ENCODE measurements around the gene TEX30.
"Not testable (repeated sequence)": the region's sequence is repeated elsewhere in the genome, so short reads cannot be mapped to it uniquely, and the experiment has no call there.

TEX30 gene

GRCh38 chr13:102773441-102774213 lies at the start of gene TEX30:
Gene TEX30 (minus strand): TSS chr13:102773786. CDS start chr13:102770026, 3,760 bp downstream.
- peak; percentile 80 for DNase-seq

GRCh38 chr13:102817907-102818306 lies 44.3 kb upstream of the TEX30 start:
- no peak for DNase-seq

- no peak for DNase-seq
Observed at GRCh38 chr13:102817241-102817640, 43.7 kb upstream of the TEX30 start.

- no peak for DNase-seq
Observed at GRCh38 chr13:102816708-102817107, 43.1 kb upstream of the TEX30 start.

- no peak for DNase-seq
Observed at GRCh38 chr13:102815788-102816187, 42.2 kb upstream of the TEX30 start.

GRCh38 chr13:102814793-102815192 lies 41.2 kb upstream of the TEX30 start:
- no peak for DNase-seq

- no peak for DNase-seq
Observed at GRCh38 chr13:102814025-102814607, 40.5 kb upstream of the TEX30 start.

- DNase-seq: no peak
Observed at GRCh38 chr13:102812611-102813287, 39.2 kb upstream of the TEX30 start.

- DNase-seq: no peak
Observed at GRCh38 chr13:102807699-102808098, 34.1 kb upstream of the TEX30 start.

GRCh38 chr13:102805680-102806079 lies 32.1 kb upstream of the TEX30 start:
- no peak for DNase-seq

- peak; percentile 81 for DNase-seq
Observed at GRCh38 chr13:102800145-102801041, 26.8 kb upstream of the TEX30 start.

GRCh38 chr13:102799426-102800144 lies 26.0 kb upstream of the TEX30 start:
- no peak for DNase-seq

- DNase-seq: peak; percentile 77
Observed at GRCh38 chr13:102798581-102799425, 25.2 kb upstream of the TEX30 start, which contains the start of the genes BIVM and POGLUT2. Gene BIVM (plus strand): TSS chr13:102799119. CDS start chr13:102807268, 8,149 bp downstream. Gene POGLUT2 (minus strand): TSS chr13:102798976. CDS start chr13:102798670, 306 bp downstream.

GRCh38 chr13:102793611-102794355 lies 20.2 kb upstream of the TEX30 start:
- DNase-seq: no peak

- DNase-seq: no peak
Observed at GRCh38 chr13:102792396-102792795, 18.8 kb upstream of the TEX30 start.

- no peak for DNase-seq
Observed at GRCh38 chr13:102788683-102789082, 15.1 kb upstream of the TEX30 start.

- DNase-seq: no peak
Observed at GRCh38 chr13:102784483-102784882, 10.9 kb upstream of the TEX30 start.

- DNase-seq: no peak
Observed at GRCh38 chr13:102781591-102781990, 8.0 kb upstream of the TEX30 start.

GRCh38 chr13:102780656-102781055 lies 7.1 kb upstream of the TEX30 start:
- DNase-seq: not testable (repeated sequence)

Measured in stimulated activated naive CD4-positive, alpha-beta T cell treated with Interleukin-2 at 50 U/mL for 16 hours (primary cell).